ENCODE data around the gene CFH. TPM values are rescaled to one million over a fixed set of nuclear protein-coding genes. Genes with fewer than 3 reads are reported as not detected.

Gene CFH
- total and polyA plus RNA-seq, 10 of the 15 experiments (the other 5 are each of a cell fraction or from before 2014, with no cell fraction given): 0.46 TPM; not detected in 9

DNA sequence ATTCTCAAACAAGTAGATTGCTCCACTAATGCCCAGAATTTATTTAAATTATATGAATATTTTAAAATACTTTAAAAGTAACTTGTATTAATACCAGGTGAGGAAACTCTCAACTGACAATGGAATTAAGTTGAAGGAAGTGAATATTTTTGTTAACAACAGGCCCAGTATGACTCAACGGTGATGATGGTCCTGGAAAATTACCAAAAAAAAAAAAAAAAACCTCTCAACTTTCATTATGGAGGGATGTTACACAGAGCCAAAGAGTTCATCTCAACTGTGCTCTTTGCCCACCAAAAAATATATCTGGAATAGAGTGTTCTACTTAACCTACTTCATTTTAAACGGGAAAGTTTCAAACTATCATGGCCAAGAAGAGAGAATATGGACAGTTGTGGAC, 28.3 kb downstream of the CFH start:
- Histone ChIP-seq H3K79me2 (ENCODE audit: control insufficient read depth, insufficient read depth, low read length) (no peaks in the 10 kb centered on the region), H4K20me1 (ENCODE audit: control insufficient read depth, insufficient read depth) (no peaks in the 10 kb centered on the region), H3K36me3 (ENCODE audit: control insufficient read depth in 2 of 2, insufficient read depth in 2 of 2, low read length in 1 of 2) (no peaks in the 10 kb centered on the region), H3K27ac (ENCODE audit: control insufficient read depth, insufficient read depth) (no peak overlapping the region), H3K4me2 (ENCODE audit: control insufficient read depth, insufficient read depth) (no peak overlapping the region), H3K27me3 (replicated peaks in 1 of 2; ENCODE audit: control insufficient read depth in 2 of 2, insufficient read depth in 2 of 2, low read length in 1 of 2) (no peaks in the 10 kb centered on the region), H3K9me3 (replicated peaks; ENCODE audit: control insufficient read depth, insufficient read depth, low read length) (no peaks in the 10 kb centered on the region), H3K4me1 (ENCODE audit: control insufficient read depth, insufficient read depth, low read length) (no peaks in the 10 kb centered on the region), H2AFZ (ENCODE audit: control insufficient read depth, low read depth, low read length) (no peak overlapping the region), H3K9ac (ENCODE audit: control insufficient read depth, insufficient read depth, low read length) (no peak overlapping the region), H3K4me3 (no peak overlapping the region)
- POLR2A ChIA-PET: no interaction called here
- BruUV-seq (replicated peaks): no TSS peak
- RAD21 ChIA-PET (ENCODE audit: unreplicated experiment): no interaction called here
- in situ Hi-C loops (cut with MboI): no loop called here
- ATAC-seq (no peak), FAIRE-seq (no peak), DNase-seq (ENCODE audit: low read depth, low spot score) (no peak)
- intact Hi-C loops (cut with micrococcal nuclease; ENCODE audit: unreplicated experiment): no loop called here
- CTCF ChIA-PET: no interaction called here
- SMC1A ChIA-PET (ENCODE audit: uncharacterized antibody, unreplicated experiment): no interaction called here
- 33% methylated on average over 2 of the region's 2 CpGs for WGBS (ENCODE audit: insufficient coverage, insufficient replicate concordance, low lambda C conversion rate, missing lambda C conversion rate)
- TF ChIP-seq SIN3A (IDR thresholded peaks at IDR 0.05; ENCODE audit: low read depth, low read length) (no peak), ZNF622 (IDR thresholded peaks at IDR 0.05) (no peak), SP1 (IDR thresholded peaks at IDR 0.05; ENCODE audit: low read depth, low read length) (no peak), NFXL1 (IDR thresholded peaks at IDR 0.05; ENCODE audit: borderline replicate concordance) (no peak), ASH2L (IDR thresholded peaks at IDR 0.05; ENCODE audit: borderline replicate concordance, low read depth) (no peak), WRNIP1 (IDR thresholded peaks at IDR 0.05; ENCODE audit: borderline replicate concordance, low read depth, low read length) (no peak), SMAD5 (IDR thresholded peaks at IDR 0.05; ENCODE audit: low read depth) (no peak), NR2C1 (IDR thresholded peaks at IDR 0.05) (no peak), CEBPB (IDR thresholded peaks at IDR 0.05; ENCODE audit: borderline replicate concordance in 1 of 2, low read depth in 2 of 2, low read length in 2 of 2) (no peak), ZNF384 (IDR thresholded peaks at IDR 0.05; ENCODE audit: borderline replicate concordance, low read depth, low read length) (no peak), MXI1 (IDR thresholded peaks at IDR 0.05; ENCODE audit: low read depth, low read length) (no peak)
- TF ChIP-seq, protein P1, sequence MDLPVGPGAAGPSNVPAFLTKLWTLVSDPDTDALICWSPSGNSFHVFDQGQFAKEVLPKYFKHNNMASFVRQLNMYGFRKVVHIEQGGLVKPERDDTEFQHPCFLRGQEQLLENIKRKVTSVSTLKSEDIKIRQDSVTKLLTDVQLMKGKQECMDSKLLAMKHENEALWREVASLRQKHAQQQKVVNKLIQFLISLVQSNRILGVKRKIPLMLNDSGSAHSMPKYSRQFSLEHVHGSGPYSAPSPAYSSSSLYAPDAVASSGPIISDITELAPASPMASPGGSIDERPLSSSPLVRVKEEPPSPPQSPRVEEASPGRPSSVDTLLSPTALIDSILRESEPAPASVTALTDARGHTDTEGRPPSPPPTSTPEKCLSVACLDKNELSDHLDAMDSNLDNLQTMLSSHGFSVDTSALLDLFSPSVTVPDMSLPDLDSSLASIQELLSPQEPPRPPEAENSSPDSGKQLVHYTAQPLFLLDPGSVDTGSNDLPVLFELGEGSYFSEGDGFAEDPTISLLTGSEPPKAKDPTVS (IDR thresholded peaks at IDR 0.05; ENCODE audit: low read depth, low read length): no peak
- TF ChIP-seq, protein P2, sequence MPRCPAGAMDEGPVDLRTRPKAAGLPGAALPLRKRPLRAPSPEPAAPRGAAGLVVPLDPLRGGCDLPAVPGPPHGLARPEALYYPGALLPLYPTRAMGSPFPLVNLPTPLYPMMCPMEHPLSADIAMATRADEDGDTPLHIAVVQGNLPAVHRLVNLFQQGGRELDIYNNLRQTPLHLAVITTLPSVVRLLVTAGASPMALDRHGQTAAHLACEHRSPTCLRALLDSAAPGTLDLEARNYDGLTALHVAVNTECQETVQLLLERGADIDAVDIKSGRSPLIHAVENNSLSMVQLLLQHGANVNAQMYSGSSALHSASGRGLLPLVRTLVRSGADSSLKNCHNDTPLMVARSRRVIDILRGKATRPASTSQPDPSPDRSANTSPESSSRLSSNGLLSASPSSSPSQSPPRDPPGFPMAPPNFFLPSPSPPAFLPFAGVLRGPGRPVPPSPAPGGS (IDR thresholded peaks at IDR 0.05; ENCODE audit: borderline replicate concordance, insufficient read depth, low read depth, low read length, poor library complexity, severe bottlenecking): no peak
- TF ChIP-seq, protein P3, sequence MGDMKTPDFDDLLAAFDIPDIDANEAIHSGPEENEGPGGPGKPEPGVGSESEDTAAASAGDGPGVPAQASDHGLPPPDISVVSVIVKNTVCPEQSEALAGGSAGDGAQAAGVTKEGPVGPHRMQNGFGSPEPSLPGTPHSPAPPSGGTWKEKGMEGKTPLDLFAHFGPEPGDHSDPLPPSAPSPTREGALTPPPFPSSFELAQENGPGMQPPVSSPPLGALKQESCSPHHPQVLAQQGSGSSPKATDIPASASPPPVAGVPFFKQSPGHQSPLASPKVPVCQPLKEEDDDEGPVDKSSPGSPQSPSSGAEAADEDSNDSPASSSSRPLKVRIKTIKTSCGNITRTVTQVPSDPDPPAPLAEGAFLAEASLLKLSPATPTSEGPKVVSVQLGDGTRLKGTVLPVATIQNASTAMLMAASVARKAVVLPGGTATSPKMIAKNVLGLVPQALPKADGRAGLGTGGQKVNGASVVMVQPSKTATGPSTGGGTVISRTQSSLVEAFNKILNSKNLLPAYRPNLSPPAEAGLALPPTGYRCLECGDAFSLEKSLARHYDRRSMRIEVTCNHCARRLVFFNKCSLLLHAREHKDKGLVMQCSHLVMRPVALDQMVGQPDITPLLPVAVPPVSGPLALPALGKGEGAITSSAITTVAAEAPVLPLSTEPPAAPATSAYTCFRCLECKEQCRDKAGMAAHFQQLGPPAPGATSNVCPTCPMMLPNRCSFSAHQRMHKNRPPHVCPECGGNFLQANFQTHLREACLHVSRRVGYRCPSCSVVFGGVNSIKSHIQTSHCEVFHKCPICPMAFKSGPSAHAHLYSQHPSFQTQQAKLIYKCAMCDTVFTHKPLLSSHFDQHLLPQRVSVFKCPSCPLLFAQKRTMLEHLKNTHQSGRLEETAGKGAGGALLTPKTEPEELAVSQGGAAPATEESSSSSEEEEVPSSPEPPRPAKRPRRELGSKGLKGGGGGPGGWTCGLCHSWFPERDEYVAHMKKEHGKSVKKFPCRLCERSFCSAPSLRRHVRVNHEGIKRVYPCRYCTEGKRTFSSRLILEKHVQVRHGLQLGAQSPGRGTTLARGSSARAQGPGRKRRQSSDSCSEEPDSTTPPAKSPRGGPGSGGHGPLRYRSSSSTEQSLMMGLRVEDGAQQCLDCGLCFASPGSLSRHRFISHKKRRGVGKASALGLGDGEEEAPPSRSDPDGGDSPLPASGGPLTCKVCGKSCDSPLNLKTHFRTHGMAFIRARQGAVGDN (IDR thresholded peaks at IDR 0.05): no peak
- TF ChIP-seq, protein P4, sequence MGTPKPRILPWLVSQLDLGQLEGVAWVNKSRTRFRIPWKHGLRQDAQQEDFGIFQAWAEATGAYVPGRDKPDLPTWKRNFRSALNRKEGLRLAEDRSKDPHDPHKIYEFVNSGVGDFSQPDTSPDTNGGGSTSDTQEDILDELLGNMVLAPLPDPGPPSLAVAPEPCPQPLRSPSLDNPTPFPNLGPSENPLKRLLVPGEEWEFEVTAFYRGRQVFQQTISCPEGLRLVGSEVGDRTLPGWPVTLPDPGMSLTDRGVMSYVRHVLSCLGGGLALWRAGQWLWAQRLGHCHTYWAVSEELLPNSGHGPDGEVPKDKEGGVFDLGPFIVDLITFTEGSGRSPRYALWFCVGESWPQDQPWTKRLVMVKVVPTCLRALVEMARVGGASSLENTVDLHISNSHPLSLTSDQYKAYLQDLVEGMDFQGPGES (IDR thresholded peaks at IDR 0.05): no peak
- TF ChIP-seq, protein P5, sequence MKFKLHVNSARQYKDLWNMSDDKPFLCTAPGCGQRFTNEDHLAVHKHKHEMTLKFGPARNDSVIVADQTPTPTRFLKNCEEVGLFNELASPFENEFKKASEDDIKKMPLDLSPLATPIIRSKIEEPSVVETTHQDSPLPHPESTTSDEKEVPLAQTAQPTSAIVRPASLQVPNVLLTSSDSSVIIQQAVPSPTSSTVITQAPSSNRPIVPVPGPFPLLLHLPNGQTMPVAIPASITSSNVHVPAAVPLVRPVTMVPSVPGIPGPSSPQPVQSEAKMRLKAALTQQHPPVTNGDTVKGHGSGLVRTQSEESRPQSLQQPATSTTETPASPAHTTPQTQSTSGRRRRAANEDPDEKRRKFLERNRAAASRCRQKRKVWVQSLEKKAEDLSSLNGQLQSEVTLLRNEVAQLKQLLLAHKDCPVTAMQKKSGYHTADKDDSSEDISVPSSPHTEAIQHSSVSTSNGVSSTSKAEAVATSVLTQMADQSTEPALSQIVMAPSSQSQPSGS (IDR thresholded peaks at IDR 0.05; ENCODE audit: low read length): no peak

Data from GM12878 (cell line).